Sigmoid colon (tissue), 7 donors: ENCODE results near the gene GDA. TPM values are rescaled to one million over a fixed set of nuclear protein-coding genes. Genes with fewer than 3 reads are reported as not detected.

Experiments
- DNase-seq: peaks from one replicate; pipeline ENCODE4 v3.0.0-alpha.2; 2019
- H3K27ac ChIP-seq, 4 donors: fragments of 200-600 bp; sonication (generic); one replicate each; pipeline ENCODE4 v1.5.1; 2016 to 2019; ENCODE audit warnings: mild to moderate bottlenecking in 1 of 4
- H3K27me3 ChIP-seq, 3 donors: fragments of 200-600 bp; sonication (generic); one replicate each; pipeline ENCODE4 v1.5.1; 2019; ENCODE audit warnings: mild to moderate bottlenecking in 1 of 3
- H3K36me3 ChIP-seq, 4 donors: fragments of 200-600 bp; sonication (generic); one replicate each; pipeline ENCODE4 v1.5.1; 2016 to 2019
- H3K4me1 ChIP-seq, 4 donors: fragments of 200-600 bp; sonication (generic); one replicate each; pipeline ENCODE4 v1.5.1; 2017 to 2019
- H3K4me3 ChIP-seq, 4 donors: fragments of 200-600 bp; sonication (generic); one replicate each; pipeline ENCODE4 v1.5.1; 2017 to 2019; ENCODE audit warnings: mild to moderate bottlenecking in 2 of 4, moderate library complexity in 1 of 4
- H3K9me3 ChIP-seq, 4 donors: fragments of 200-600 bp in 3 of 4; sonication (generic) in 3 of 4; one replicate each; pipeline versions ENCODE4 v1.5.1 to v1.6.1; 2013 to 2019
- EP300 ChIP-seq, 4 donors: sonication (generic); formaldehyde crosslinking; IDR thresholded peaks; one replicate each; pipeline ENCODE4 v1.6.1; 2017; ENCODE audit warnings: antibody characterized with exemption in 4 of 4
- POLR2A ChIP-seq, 2 donors: fragments of 450-650 bp; IDR thresholded peaks; one replicate each; pipeline ENCODE4 v1.6.1; 2016; ENCODE audit warnings: antibody characterized with exemption in 2 of 2, mild to moderate bottlenecking in 2 of 2, moderate library complexity in 2 of 2
- POLR2AphosphoS5 ChIP-seq, 4 donors: sonication (generic); formaldehyde crosslinking; IDR thresholded peaks; one replicate each; pipeline ENCODE4 v1.6.1; 2017; ENCODE audit warnings: antibody characterized with exemption in 4 of 4
- WGBS, 2 donors: extraction: QIAGEN DNeasy Blood & Tissue Kit; methylation state at CpG; one replicate each; pipeline ENCODE4 v1.1.7; 2013; 5-methylcytosine and 5-hydroxymethylcytosine counted together
- intact Hi-C: fragments of 100-400 bp; cut with DNase I; formaldehyde crosslinking; loops from one replicate; pipeline ENCODE4 v1.15.1; 2023
- polyA plus RNA-seq, 3 donors: library from polyadenylated mRNA; stranded (reverse); fragments of 200-250 nt; gene quantifications; one replicate each; pipeline ENCODE4 v1.2.3, GENCODE V29; 2013
- total RNA-seq, 4 donors: library from RNA; depleted of rRNA; stranded (reverse); fragments of >200 nt; gene quantifications; one replicate each; pipeline ENCODE4 v1.1.0, GENCODE V29; 2016
- TF ChIP-seq, protein P1 (sequence below), 4 experiments: fragments of 450-650 bp in 3 of 4; fragments of 200-600 bp in 1 of 4; IDR thresholded peaks; one replicate each; pipeline ENCODE4 v1.5.1; 2016 to 2019; ENCODE audit warnings: antibody characterized with exemption in 4 of 4, mild to moderate bottlenecking in 3 of 4, moderate library complexity in 2 of 4
- donor health status: healthy with polysubstance abuse.
- donor health status: Bipolar disorder and iron deficiency.
- donor health status: healthy.

Gene GDA
- total and polyA plus RNA-seq, 7 donors: under 0.01 to 63.1 (median 16.0) TPM; not detected in 2

DNA sequence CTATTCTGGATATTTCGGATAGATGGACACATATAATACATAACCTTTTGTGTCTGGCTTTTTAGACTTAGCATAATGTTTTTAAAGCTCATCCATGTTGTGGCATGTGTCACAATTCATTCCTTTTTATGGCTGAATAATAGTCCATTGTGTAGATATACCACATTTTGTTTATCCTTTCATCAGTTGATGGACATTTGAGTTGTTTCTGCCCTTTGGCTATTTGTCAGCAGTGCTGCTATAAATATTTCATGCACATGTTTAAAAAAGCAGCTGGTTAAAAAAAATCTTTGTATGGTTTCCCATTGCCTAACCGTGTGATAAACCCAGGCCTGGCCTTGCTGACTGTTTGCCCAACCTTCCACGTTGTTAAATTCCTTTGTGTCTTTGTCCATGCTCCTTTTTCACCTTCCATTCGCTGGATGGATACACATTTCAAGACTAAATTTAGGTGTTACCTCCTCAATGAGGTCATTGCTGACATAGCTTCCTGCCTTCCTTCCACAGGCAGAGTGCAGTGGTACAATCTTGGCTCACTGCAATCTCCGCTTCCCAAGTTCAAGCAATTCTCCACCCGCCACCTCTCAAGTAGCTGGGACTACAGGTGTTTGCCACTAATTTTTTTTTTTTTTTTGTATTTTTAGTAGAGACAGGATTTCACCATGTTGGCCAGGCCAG is 11.3 kb downstream of the GDA start:
- DNase-seq: no peak
- 89 to 90% methylated on average over 6 of the region's 6 CpGs for WGBS, 2 donors
- Histone ChIP-seq H3K9me3 (no peaks in the 10 kb centered on the region), H3K27me3 (no peaks in the 10 kb centered on the region), H3K4me1 (no peaks in the 10 kb centered on the region), H3K36me3 (no peaks in the 10 kb centered on the region), H3K27ac (no peak overlapping the region), H3K4me3 (no peak overlapping the region)
- intact Hi-C loops: no loop called here
- TF ChIP-seq POLR2AphosphoS5 (IDR thresholded peaks at IDR 0.05) (no peak), POLR2A (IDR thresholded peaks at IDR 0.05) (no peak), EP300 (IDR thresholded peaks at IDR 0.05) (no peak)
- TF ChIP-seq, protein P1, sequence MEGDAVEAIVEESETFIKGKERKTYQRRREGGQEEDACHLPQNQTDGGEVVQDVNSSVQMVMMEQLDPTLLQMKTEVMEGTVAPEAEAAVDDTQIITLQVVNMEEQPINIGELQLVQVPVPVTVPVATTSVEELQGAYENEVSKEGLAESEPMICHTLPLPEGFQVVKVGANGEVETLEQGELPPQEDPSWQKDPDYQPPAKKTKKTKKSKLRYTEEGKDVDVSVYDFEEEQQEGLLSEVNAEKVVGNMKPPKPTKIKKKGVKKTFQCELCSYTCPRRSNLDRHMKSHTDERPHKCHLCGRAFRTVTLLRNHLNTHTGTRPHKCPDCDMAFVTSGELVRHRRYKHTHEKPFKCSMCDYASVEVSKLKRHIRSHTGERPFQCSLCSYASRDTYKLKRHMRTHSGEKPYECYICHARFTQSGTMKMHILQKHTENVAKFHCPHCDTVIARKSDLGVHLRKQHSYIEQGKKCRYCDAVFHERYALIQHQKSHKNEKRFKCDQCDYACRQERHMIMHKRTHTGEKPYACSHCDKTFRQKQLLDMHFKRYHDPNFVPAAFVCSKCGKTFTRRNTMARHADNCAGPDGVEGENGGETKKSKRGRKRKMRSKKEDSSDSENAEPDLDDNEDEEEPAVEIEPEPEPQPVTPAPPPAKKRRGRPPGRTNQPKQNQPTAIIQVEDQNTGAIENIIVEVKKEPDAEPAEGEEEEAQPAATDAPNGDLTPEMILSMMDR (IDR thresholded peaks at IDR 0.05): no peak

DNA sequence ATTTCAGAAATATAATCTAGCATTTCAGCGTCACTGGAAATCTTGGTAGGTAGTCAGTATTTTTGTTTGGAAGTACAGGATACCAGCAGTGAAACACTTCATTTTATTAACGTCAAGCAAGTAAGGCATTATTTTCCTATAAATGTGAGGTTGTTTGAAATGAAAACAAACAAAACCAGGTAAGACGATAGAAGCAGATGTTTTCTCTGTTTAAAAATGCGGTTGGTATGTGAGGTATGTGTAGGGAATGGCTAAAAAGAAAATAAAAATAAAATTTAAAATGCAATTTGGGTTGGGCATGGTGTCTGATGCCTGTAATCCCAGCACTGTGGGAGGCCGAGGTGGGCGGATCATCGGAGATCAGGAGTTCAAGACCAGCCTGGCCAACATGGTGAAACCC is 16.1 kb downstream of the GDA start:
- H3K4me1 ChIP-seq: no peaks in the 10 kb centered on the region
- intact Hi-C loops: no loop called here
- H3K36me3 ChIP-seq: no peaks in the 10 kb centered on the region
- TF ChIP-seq EP300 (IDR thresholded peaks at IDR 0.05) (no peak), POLR2A (IDR thresholded peaks at IDR 0.05) (no peak), POLR2AphosphoS5 (IDR thresholded peaks at IDR 0.05) (no peak)
- TF ChIP-seq, protein P1 (IDR thresholded peaks at IDR 0.05): no peak
- no peak overlapping the region for H3K27ac ChIP-seq
- DNase-seq: no peak
- no peaks in the 10 kb centered on the region for H3K9me3 ChIP-seq
- 84 to 87% methylated on average over 7 of the region's 7 CpGs for WGBS, 2 donors
- no peaks in the 10 kb centered on the region for H3K27me3 ChIP-seq
- no peak overlapping the region for H3K4me3 ChIP-seq

DNA sequence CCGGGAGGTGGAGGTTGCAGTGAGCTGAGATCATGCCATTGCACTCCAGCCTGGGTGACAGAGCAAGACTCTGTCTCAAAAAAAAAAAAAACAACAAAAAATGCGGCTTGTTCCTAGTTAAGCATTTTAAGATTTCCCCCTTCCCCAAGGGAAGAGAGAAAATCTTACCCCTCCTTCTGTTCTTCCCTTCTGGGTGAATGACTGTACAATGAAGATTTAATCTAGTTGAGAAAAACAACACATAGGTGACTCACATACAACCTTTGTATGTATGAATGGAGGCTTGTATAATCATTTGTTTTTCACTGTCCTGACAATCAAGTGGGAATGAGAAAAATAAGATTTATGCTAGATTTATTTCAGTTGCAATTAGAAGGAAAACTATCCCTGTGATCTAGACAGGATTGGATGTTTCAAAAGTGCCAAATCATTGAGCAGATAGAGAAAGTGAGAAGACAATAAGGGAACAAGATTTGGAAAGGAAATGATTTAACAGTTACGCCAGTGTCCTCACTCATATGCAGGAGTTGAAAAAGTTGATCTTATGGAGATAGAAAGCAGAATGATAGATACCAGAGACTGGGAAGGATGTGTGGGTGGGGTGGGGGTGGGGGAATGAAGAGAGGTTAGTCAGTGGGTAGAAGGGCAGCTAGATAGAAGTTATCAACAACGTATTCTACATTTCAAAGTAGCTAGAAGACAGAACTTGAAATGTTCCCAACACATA is 16.7 kb downstream of the GDA start:
- TF ChIP-seq POLR2A (IDR thresholded peaks at IDR 0.05) (no peak), EP300 (IDR thresholded peaks at IDR 0.05) (no peak), POLR2AphosphoS5 (IDR thresholded peaks at IDR 0.05) (no peak)
- TF ChIP-seq, protein P1 (IDR thresholded peaks at IDR 0.05): no peak
- H3K27me3 ChIP-seq: no peaks in the 10 kb centered on the region
- H3K36me3 ChIP-seq: no peaks in the 10 kb centered on the region
- no peak overlapping the region for H3K4me3 ChIP-seq
- DNase-seq: no peak
- WGBS, 2 donors: 73 to 92% methylated on average over 4 of the region's 4 CpGs
- intact Hi-C loops: no loop called here
- H3K4me1 ChIP-seq: no peaks in the 10 kb centered on the region
- no peaks in the 10 kb centered on the region for H3K9me3 ChIP-seq
- no peak overlapping the region for H3K27ac ChIP-seq

DNA sequence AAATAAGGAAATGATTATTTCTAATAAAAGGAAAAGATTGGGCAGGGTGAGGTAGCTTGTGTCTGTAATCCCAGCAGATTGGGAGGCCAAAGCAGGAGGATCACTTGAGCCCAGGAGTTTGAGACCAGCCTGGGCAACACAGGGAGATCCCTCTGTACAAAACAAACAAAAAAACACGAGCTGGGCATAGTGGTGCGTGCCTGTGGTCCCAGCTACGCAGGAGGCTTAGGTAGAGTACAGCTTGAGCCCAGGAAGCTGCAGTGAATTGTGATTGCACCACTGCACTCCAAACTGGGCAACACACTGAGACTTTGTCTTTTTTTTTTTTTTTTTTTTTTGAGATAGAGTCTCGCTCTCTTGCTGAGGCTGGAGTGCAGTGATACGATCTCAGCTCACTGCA is 18.8 kb downstream of the GDA start:
- H3K27me3 ChIP-seq: no peaks in the 10 kb centered on the region
- DNase-seq: no peak
- no peak overlapping the region for H3K4me3 ChIP-seq
- intact Hi-C loops: no loop called here
- H3K36me3 ChIP-seq: no peaks in the 10 kb centered on the region
- no peaks in the 10 kb centered on the region for H3K4me1 ChIP-seq
- H3K9me3 ChIP-seq: no peaks in the 10 kb centered on the region
- TF ChIP-seq, protein P1 (IDR thresholded peaks at IDR 0.05): no peak
- TF ChIP-seq POLR2AphosphoS5 (IDR thresholded peaks at IDR 0.05): no peak
- no peak for TF ChIP-seq POLR2A (IDR thresholded peaks at IDR 0.05)
- TF ChIP-seq EP300 (IDR thresholded peaks at IDR 0.05): no peak
- WGBS, 2 donors: 89 to 91% methylated on average over 5 of the region's 5 CpGs
- no peak overlapping the region for H3K27ac ChIP-seq
